Neural cell (in vitro differentiated cells): Measurements from ENCODE around the gene LIMD2. TPM values are rescaled to one million over a fixed set of nuclear protein-coding genes. Genes with fewer than 3 reads are reported as not detected.

ENCODE experiments used
- H2AFZ ChIP-seq: fragments of 200-600, 300-800 bp; sonication (generic), shearing (Covaris generic); 2 replicates; pipeline ENCODE4 v1.6.0; 2014; ENCODE audit warnings: low read depth, mild to moderate bottlenecking, antibody characterized with exemption, low read length, moderate library complexity
- H3F3A ChIP-seq: fragments of 200-600 bp; shearing (Covaris generic); 2 replicates; pipeline ENCODE4 v1.6.1; 2016; ENCODE audit warnings: mild to moderate bottlenecking, moderate library complexity, mixed read lengths, antibody characterized with exemption, low read length; ENCODE audit not compliant: insufficient read depth, poor library complexity, severe bottlenecking
- H3K27ac ChIP-seq: fragments of 200-600, 300-800 bp; sonication (generic), shearing (Covaris generic); 2 replicates; pipeline ENCODE4 v1.5.1; 2014; ENCODE audit warnings: mild to moderate bottlenecking, low read length, moderate library complexity
- H3K27me3 ChIP-seq: fragments of 300-800, 200-600 bp; sonication (generic), shearing (Covaris generic); 2 replicates; pipeline ENCODE4 v1.6.0; 2014; ENCODE audit warnings: mild to moderate bottlenecking, low read depth, low read length, moderate library complexity; ENCODE audit not compliant: insufficient read depth
- H3K36me3 ChIP-seq: fragments of 300-800, 200-600 bp; sonication (generic), shearing (Covaris generic); 2 replicates; pipeline ENCODE4 v1.5.1; 2014; ENCODE audit warnings: mild to moderate bottlenecking, antibody characterized with exemption, low read length, moderate library complexity; ENCODE audit not compliant: insufficient read depth
- H3K4me2 ChIP-seq: fragments of 300-800, 200-600 bp; sonication (generic), shearing (Covaris generic); 2 replicates; pipeline ENCODE4 v1.6.0; 2014; ENCODE audit warnings: mild to moderate bottlenecking, low read length
- H3K4me3 ChIP-seq: fragments of 300-800, 200-600 bp; sonication (generic), shearing (Covaris generic); 2 replicates; pipeline ENCODE4 v1.5.1; 2014; ENCODE audit warnings: mild to moderate bottlenecking, low read length, moderate library complexity
- H3K79me2 ChIP-seq: fragments of 200-600 bp; shearing (Covaris generic); replicated peaks from 2 replicates; pipeline ENCODE4 v1.6.0; 2014; ENCODE audit warnings: mild to moderate bottlenecking, low read length, moderate library complexity; ENCODE audit not compliant: insufficient read depth
- H3K9ac ChIP-seq: fragments of 300-800, 200-600 bp; sonication (generic), shearing (Covaris generic); 2 replicates; pipeline ENCODE4 v1.6.1; 2016; ENCODE audit warnings: mild to moderate bottlenecking, low read length, mixed read lengths
- H3K9me2 ChIP-seq: fragments of 200-600 bp; shearing (Covaris generic); 2 replicates; pipeline ENCODE4 v1.6.1; 2016; ENCODE audit warnings: mild to moderate bottlenecking, low read length, mixed read lengths; ENCODE audit not compliant: insufficient read depth
- H3K9me3 ChIP-seq: fragments of 200-600, 300-800 bp; sonication (generic), shearing (Covaris generic); 2 replicates; pipeline ENCODE4 v1.6.1; 2016; ENCODE audit warnings: mild to moderate bottlenecking, mixed run types, low read length, moderate library complexity, mixed read lengths
- H4K20me1 ChIP-seq: fragments of 200-600 bp; shearing (Covaris generic); 2 replicates; pipeline ENCODE4 v1.6.1; 2016; ENCODE audit warnings: mild to moderate bottlenecking, mixed run types; ENCODE audit not compliant: insufficient read depth
- CTCF ChIP-seq: fragments of 450-650 bp; IDR thresholded peaks from 2 replicates; pipeline ENCODE4 v1.5.1; 2014; ENCODE audit warnings: antibody characterized with exemption, mild to moderate bottlenecking, moderate library complexity; ENCODE audit not compliant: poor library complexity, severe bottlenecking
- EP300 ChIP-seq: fragments of 450-650 bp; conservative IDR thresholded peaks from 2 replicates; pipeline ENCODE4 v1.6.1; 2014; ENCODE audit warnings: antibody characterized with exemption, mild to moderate bottlenecking, moderate library complexity; ENCODE audit not compliant: poor library complexity, severe bottlenecking
- EZH2 ChIP-seq: fragments of 200-600, 300-800 bp; shearing (Covaris generic), sonication (generic); IDR thresholded peaks from 2 replicates; pipeline ENCODE4 v1.6.1; 2014; ENCODE audit warnings: antibody characterized with exemption, low read length, borderline replicate concordance, mild to moderate bottlenecking; ENCODE audit not compliant: insufficient read depth, poor library complexity, severe bottlenecking
- MXI1 ChIP-seq: fragments of 450-650 bp; conservative IDR thresholded peaks from 2 replicates; pipeline ENCODE4 v1.6.1; 2014; ENCODE audit warnings: antibody characterized with exemption, mild to moderate bottlenecking; ENCODE audit not compliant: poor library complexity, severe bottlenecking
- POLR2AphosphoS5 ChIP-seq: IDR thresholded peaks from 2 replicates; pipeline ENCODE4 v1.6.1; 2012
- RAD21 ChIP-seq: fragments of 450-650 bp; conservative IDR thresholded peaks from 2 replicates; pipeline ENCODE4 v1.6.1; 2014; ENCODE audit warnings: antibody characterized with exemption, mild to moderate bottlenecking, moderate library complexity
- REST ChIP-seq: IDR thresholded peaks from 2 replicates; pipeline ENCODE4 v1.6.1; 2012; ENCODE audit warnings: borderline replicate concordance
- SMC3 ChIP-seq: fragments of 450-650 bp; conservative IDR thresholded peaks from 2 replicates; pipeline ENCODE4 v1.6.1; 2014; ENCODE audit warnings: antibody characterized with exemption, mild to moderate bottlenecking, moderate library complexity; ENCODE audit not compliant: poor library complexity
- TAF1 ChIP-seq: IDR thresholded peaks from 2 replicates; pipeline ENCODE4 v1.6.1; 2012; ENCODE audit warnings: low read depth
- polyA plus RNA-seq: library from polyadenylated mRNA; depleted of rRNA; stranded (reverse); fragments of >200 nt; gene quantifications from 2 replicates; pipeline ENCODE4 v1.2.3, GENCODE V29; 2014

LIMD2 gene
- polyA plus RNA-seq, 1 donor from 2014 or later, result 132 TPM

GRCh38 chr17:63714550-63715277 is 14.8 kb upstream of the LIMD2 start:
- no peaks in the 10 kb centered on the region for H3K9me3 ChIP-seq
- no peak overlapping the region for H3K4me2 ChIP-seq
- TF ChIP-seq EZH2, result no peak
- TF ChIP-seq RAD21, result no peak
- no peak for TF ChIP-seq MXI1
- no peak for TF ChIP-seq SMC3
- TF ChIP-seq CTCF, result no peak
- no peak for TF ChIP-seq POLR2AphosphoS5
- TF ChIP-seq EP300, result no peak
- no peak for TF ChIP-seq REST
- no peak for TF ChIP-seq TAF1
- no peak overlapping the region for H3K4me3 ChIP-seq
- H3K27me3 ChIP-seq, result no peaks in the 10 kb centered on the region
- no peaks in the 10 kb centered on the region for H3K9me2 ChIP-seq
- H3K9ac ChIP-seq, result no peak overlapping the region
- H3K36me3 ChIP-seq, result no peaks in the 10 kb centered on the region
- no peaks in the 10 kb centered on the region for H3K79me2 ChIP-seq
- no peaks in the 10 kb centered on the region for H3F3A ChIP-seq
- no peaks in the 10 kb centered on the region for H4K20me1 ChIP-seq
- H3K27ac ChIP-seq, result no peak overlapping the region
- no peak overlapping the region for H2AFZ ChIP-seq

GRCh38 chr17:63709110-63709509 is 9.2 kb upstream of the LIMD2 start:
- Histone ChIP-seq H3K9ac (no peak overlapping the region), H3K36me3 (no peaks in the 10 kb centered on the region), H3K4me2 (no peak overlapping the region), H3K4me3 (no peak overlapping the region), H3K9me3 (no peaks in the 10 kb centered on the region), H3K79me2 (no peaks in the 10 kb centered on the region), H3K27ac (no peak overlapping the region), H3K27me3 (no peaks in the 10 kb centered on the region), H3K9me2 (no peaks in the 10 kb centered on the region), H2AFZ (no peak overlapping the region), H4K20me1 (no peaks in the 10 kb centered on the region), H3F3A (no peaks in the 10 kb centered on the region)
- TF ChIP-seq REST (no peak), TAF1 (no peak), MXI1 (no peak), EZH2 (no peak), CTCF (no peak), SMC3 (no peak), EP300 (no peak), RAD21 (no peak), POLR2AphosphoS5 (no peak)
